CD4-positive, CD25-positive, alpha-beta regulatory T cell (primary cell): ENCODE results near the gene PLCB2. TPM values are rescaled to one million over a fixed set of nuclear protein-coding genes. Genes with fewer than 3 reads are reported as not detected.

Experiments
- ATAC-seq, 2 donors: fragments of 150-1000 bp; cut with Tn5 transposase; one replicate each; pipeline ENCODE4 v1.10.0; 2021; ENCODE audit warnings: low read depth in 2 of 2, moderate number of reproducible peaks in 2 of 2, moderate library complexity in 1 of 2
- DNase-seq, 3 donors: peaks; one replicate each; pipeline versions ENCODE4 v3.0.0 to v3.0.0-alpha.2; 2012 to 2022; ENCODE audit warnings: mixed read lengths in 1 of 3
- H3K27ac ChIP-seq: one replicate; pipeline ENCODE4 v1.7.0; 2013; ENCODE audit warnings: mild to moderate bottlenecking, low read length; ENCODE audit not compliant: insufficient read depth, poor library complexity, severe bottlenecking
- H3K27me3 ChIP-seq: one replicate; pipeline ENCODE4 v1.7.0; 2013; ENCODE audit warnings: low read length; ENCODE audit not compliant: control insufficient read depth, insufficient read depth
- H3K36me3 ChIP-seq: one replicate; pipeline ENCODE4 v1.7.0; 2013; ENCODE audit warnings: mild to moderate bottlenecking, low read length, moderate library complexity; ENCODE audit not compliant: control insufficient read depth, insufficient read depth
- H3K4me1 ChIP-seq: 2 replicates; pipeline ENCODE4 v1.7.0; 2013; ENCODE audit warnings: mild to moderate bottlenecking, low read length; ENCODE audit not compliant: insufficient read depth, control insufficient read depth, poor library complexity, severe bottlenecking
- H3K4me3 ChIP-seq: one replicate; pipeline ENCODE4 v1.7.0; 2013; ENCODE audit warnings: low read depth, mild to moderate bottlenecking, low read length, moderate library complexity
- H3K9me3 ChIP-seq, 2 experiments: 1 replicate in 1 of 2; 2 replicates in 1 of 2; pipeline ENCODE4 v1.7.0; 2013; ENCODE audit warnings: low read length in 2 of 2, mild to moderate bottlenecking in 1 of 2, moderate library complexity in 1 of 2; ENCODE audit not compliant: control insufficient read depth in 2 of 2
- H3K27ac Mint-ChIP-seq, 3 donors: one replicate each; pipeline ENCODE4 v1.8.0; 2020 to 2022; ENCODE audit warnings: mild to moderate bottlenecking in 3 of 3, mixed read lengths in 3 of 3, moderate library complexity in 2 of 3
- H3K27me3 Mint-ChIP-seq: one replicate; pipeline ENCODE4 v1.8.0; 2022; ENCODE audit warnings: mild to moderate bottlenecking, mixed read lengths
- H3K36me3 Mint-ChIP-seq: one replicate; pipeline ENCODE4 v1.8.0; 2020; ENCODE audit warnings: mixed read lengths
- H3K4me1 Mint-ChIP-seq, 4 donors: one replicate each; pipeline ENCODE4 v1.8.0; 2020 to 2022; ENCODE audit warnings: mixed read lengths in 4 of 4, mild to moderate bottlenecking in 1 of 4
- H3K4me3 Mint-ChIP-seq, 4 donors: one replicate each; pipeline ENCODE4 v1.8.0; 2020 to 2022; ENCODE audit warnings: mild to moderate bottlenecking in 4 of 4, mixed read lengths in 4 of 4, moderate library complexity in 3 of 4
- H3K9me3 Mint-ChIP-seq, 7 donors: one replicate each; pipeline ENCODE4 v1.8.0; 2020 to 2022; ENCODE audit warnings: mixed read lengths in 7 of 7, mild to moderate bottlenecking in 3 of 7, moderate library complexity in 2 of 7
- polyA plus RNA-seq, 4 donors: library from polyadenylated mRNA; unstranded; fragments of 300-500 nt; fragmentation: Illumina TruSeq; gene quantifications; one replicate each; pipeline ENCODE4 v1.2.3, GENCODE V29; 2021
- total RNA-seq: library from RNA; stranded (reverse); gene quantifications from one replicate; pipeline ENCODE4 v1.2.3, GENCODE V29; 2022

Gene PLCB2
- total and polyA plus RNA-seq, 5 donors from 2014 or later: 17.3 to 305 (median 21.3) TPM

GRCh38 chr15:40272485-40273056 is 35.2 kb downstream of the PLCB2 start:
- no peak overlapping the region for H3K4me3 Mint-ChIP-seq
- no peak for ATAC-seq

GRCh38 chr15:40271685-40272484 is 35.9 kb downstream of the PLCB2 start:
- H3K9me3 ChIP-seq: no peaks in the 10 kb centered on the region
- peaks cover 9% of the 10 kb centered on the region for H3K27me3 Mint-ChIP-seq
- no peaks in the 10 kb centered on the region for H3K27me3 ChIP-seq
- no peak overlapping the region for H3K27ac Mint-ChIP-seq
- no peaks in the 10 kb centered on the region for H3K4me1 ChIP-seq
- H3K9me3 Mint-ChIP-seq: no peaks in the 10 kb centered on the region
- H3K36me3 ChIP-seq: no peaks in the 10 kb centered on the region
- no peak overlapping the region for H3K27ac ChIP-seq
- DNase-seq: no peak
- H3K4me1 Mint-ChIP-seq: peaks cover 0 to 7% (median 2%) of the 10 kb centered on the region in 4 donors
- H3K4me3 ChIP-seq: no peak overlapping the region
- no peak overlapping the region for H3K4me3 Mint-ChIP-seq
- H3K36me3 Mint-ChIP-seq: no peaks in the 10 kb centered on the region
- ATAC-seq: no peak

More at GRCh38 chr15:40272485-40273056, 35.2 kb downstream of the PLCB2 start:
- peaks cover 14% of the 10 kb centered on the region for H3K27me3 Mint-ChIP-seq
- DNase-seq: peak in 1 of 3 donors; percentile 16
- H3K4me3 ChIP-seq: no peak overlapping the region
- peaks cover 4% of the 10 kb centered on the region for H3K27me3 ChIP-seq
- no peaks in the 10 kb centered on the region for H3K36me3 ChIP-seq
- H3K9me3 ChIP-seq: no peaks in the 10 kb centered on the region
- H3K36me3 Mint-ChIP-seq: no peaks in the 10 kb centered on the region
- H3K4me1 ChIP-seq: no peaks in the 10 kb centered on the region
- no peaks in the 10 kb centered on the region for H3K9me3 Mint-ChIP-seq
- no peak overlapping the region for H3K27ac ChIP-seq
- H3K27ac Mint-ChIP-seq: no peak overlapping the region
- peaks cover 0 to 7% (median 2%) of the 10 kb centered on the region in 4 donors for H3K4me1 Mint-ChIP-seq

- no peak overlapping the region for H3K27ac Mint-ChIP-seq
- H3K36me3 Mint-ChIP-seq: no peaks in the 10 kb centered on the region
- no peaks in the 10 kb centered on the region for H3K27me3 ChIP-seq
- peaks cover 0 to 7% (median 2%) of the 10 kb centered on the region in 4 donors for H3K4me1 Mint-ChIP-seq
- no peaks in the 10 kb centered on the region for H3K4me1 ChIP-seq
- no peaks in the 10 kb centered on the region for H3K9me3 ChIP-seq
- no peak overlapping the region for H3K27ac ChIP-seq
- DNase-seq (no peak), ATAC-seq (no peak)
- H3K36me3 ChIP-seq: no peaks in the 10 kb centered on the region
- H3K4me3 Mint-ChIP-seq: no peak overlapping the region
- peaks cover 6% of the 10 kb centered on the region for H3K27me3 Mint-ChIP-seq
- no peak overlapping the region for H3K4me3 ChIP-seq
- H3K9me3 Mint-ChIP-seq: no peaks in the 10 kb centered on the region
Measured at GRCh38 chr15:40270246-40270995, 37.3 kb downstream of the PLCB2 start.

- no peak for ATAC-seq
- Histone ChIP-seq H3K27me3 (no peaks in the 10 kb centered on the region), H3K4me1 (no peaks in the 10 kb centered on the region), H3K36me3 (no peaks in the 10 kb centered on the region), H3K4me3 (no peak overlapping the region), H3K9me3 (no peaks in the 10 kb centered on the region), H3K27ac (no peak overlapping the region)
- H3K36me3 Mint-ChIP-seq: no peaks in the 10 kb centered on the region
- peaks cover 0 to 3% (median under 1%) of the 10 kb centered on the region in 4 donors for H3K4me1 Mint-ChIP-seq
- no peak overlapping the region for H3K4me3 Mint-ChIP-seq
- no peak for DNase-seq
- no peaks in the 10 kb centered on the region for H3K9me3 Mint-ChIP-seq
- peaks cover 2% of the 10 kb centered on the region for H3K27me3 Mint-ChIP-seq
- H3K27ac Mint-ChIP-seq: no peak overlapping the region
Measured at GRCh38 chr15:40269604-40270003, 38.1 kb downstream of the PLCB2 start.

GRCh38 chr15:40267670-40268069 is 40.1 kb downstream of the PLCB2 start:
- H3K27me3 Mint-ChIP-seq: peaks cover 6% of the 10 kb centered on the region
- H3K4me1 ChIP-seq: no peaks in the 10 kb centered on the region
- no peaks in the 10 kb centered on the region for H3K36me3 ChIP-seq
- H3K36me3 Mint-ChIP-seq: no peaks in the 10 kb centered on the region
- H3K9me3 Mint-ChIP-seq: no peaks in the 10 kb centered on the region
- H3K27ac ChIP-seq: no peak overlapping the region
- no peak overlapping the region for H3K4me3 ChIP-seq
- H3K9me3 ChIP-seq: no peaks in the 10 kb centered on the region
- H3K27me3 ChIP-seq: no peaks in the 10 kb centered on the region
- no peak overlapping the region for H3K4me3 Mint-ChIP-seq
- ATAC-seq: no peak
- DNase-seq: no peak
- no peak overlapping the region for H3K27ac Mint-ChIP-seq
- no peaks in the 10 kb centered on the region for H3K4me1 Mint-ChIP-seq

GRCh38 chr15:40266828-40267304 is 40.9 kb downstream of the PLCB2 start:
- Histone ChIP-seq H3K27me3 (no peaks in the 10 kb centered on the region), H3K27ac (no peak overlapping the region), H3K4me3 (no peak overlapping the region), H3K9me3 (no peaks in the 10 kb centered on the region), H3K4me1 (no peaks in the 10 kb centered on the region), H3K36me3 (no peaks in the 10 kb centered on the region)
- Mint-ChIP-seq H3K27me3 (peaks cover 6% of the 10 kb centered on the region), H3K4me1 (no peaks in the 10 kb centered on the region), H3K36me3 (no peaks in the 10 kb centered on the region), H3K4me3 (no peak overlapping the region), H3K9me3 (no peaks in the 10 kb centered on the region), H3K27ac (no peak overlapping the region)
- ATAC-seq (peak in 1 of 2 donors; percentile 24), DNase-seq (no peak)

- no peak overlapping the region for H3K4me3 Mint-ChIP-seq
- H3K27me3 ChIP-seq: no peaks in the 10 kb centered on the region
Measured at GRCh38 chr15:40265875-40266274, 41.9 kb downstream of the PLCB2 start.

More at GRCh38 chr15:40265875-40266274, 41.9 kb downstream of the PLCB2 start:
- H3K36me3 ChIP-seq: no peaks in the 10 kb centered on the region
- H3K4me3 ChIP-seq: no peak overlapping the region
- ATAC-seq (no peak), DNase-seq (no peak)
- H3K4me1 ChIP-seq: no peaks in the 10 kb centered on the region
- H3K4me1 Mint-ChIP-seq: no peaks in the 10 kb centered on the region
- no peak overlapping the region for H3K27ac ChIP-seq
- no peaks in the 10 kb centered on the region for H3K9me3 Mint-ChIP-seq
- H3K27me3 Mint-ChIP-seq: peaks cover 6% of the 10 kb centered on the region
- no peaks in the 10 kb centered on the region for H3K36me3 Mint-ChIP-seq
- H3K27ac Mint-ChIP-seq: no peak overlapping the region
- H3K9me3 ChIP-seq: no peaks in the 10 kb centered on the region
